Stimulated activated memory B cell treated with anti-CD40 and anti-IgM and Interleukin-4, amounts not matched to agents 10 μg/mL and 1 μg/mL and 100 μg/mL, for 72 hours (primary cell): ENCODE data around the gene NANOG.
"Not testable (repeated sequence)": the region's sequence is repeated elsewhere in the genome, so short reads cannot be mapped to it uniquely, and the experiment has no call there.

Source experiments
- ATAC-seq: fragments of 150-1000 bp; cut with Tn5 transposase; 2 replicates; pipeline ENCODE4 v1.10.0; 2021
- H3K27ac Mint-ChIP-seq: one replicate; pipeline ENCODE4 v1.8.0; 2022; ENCODE audit warnings: mild to moderate bottlenecking, mixed read lengths
- H3K27me3 Mint-ChIP-seq: one replicate; pipeline ENCODE4 v1.8.0; 2022; ENCODE audit warnings: mixed read lengths
- H3K36me3 Mint-ChIP-seq: one replicate; pipeline ENCODE4 v1.8.0; 2022; ENCODE audit warnings: mixed read lengths
- H3K4me1 Mint-ChIP-seq: one replicate; pipeline ENCODE4 v1.8.0; 2022; ENCODE audit warnings: mixed read lengths
- H3K4me3 Mint-ChIP-seq: one replicate; pipeline ENCODE4 v1.8.0; 2022; ENCODE audit warnings: mild to moderate bottlenecking, moderate library complexity, mixed read lengths
- H3K9me3 Mint-ChIP-seq: one replicate; pipeline ENCODE4 v1.8.0; 2022; ENCODE audit warnings: mixed read lengths

NANOG gene

GRCh38 chr12:7788884-7789528 lies at the start of gene NANOG:
NANOG (plus strand) TSS chr12:7789402; CDS start chr12:7789615, 213 bp downstream.
- peaks cover 30% of the 10 kb centered on the region for H3K27me3 Mint-ChIP-seq
- not testable (repeated sequence) for H3K4me3 Mint-ChIP-seq, H3K9me3 Mint-ChIP-seq, H3K27ac Mint-ChIP-seq, ATAC-seq, H3K36me3 Mint-ChIP-seq, H3K4me1 Mint-ChIP-seq

- Mint-ChIP-seq H3K9me3 (peaks cover 6% of the 10 kb centered on the region), H3K36me3 (no peaks in the 10 kb centered on the region), H3K27me3 (peaks cover 20% of the 10 kb centered on the region), H3K4me3 (no peak within 1 kb of the TSS), H3K27ac (no peak within 1 kb of the TSS), H3K4me1 (no peaks in the 10 kb centered on the region)
- no peak for ATAC-seq
Measured at GRCh38 chr12:7747246-7747645, 42.0 kb upstream of the NANOG start, which contains the start of gene CLEC4C. CLEC4C (minus strand) TSS chr12:7747375; CDS start chr12:7747348, 27 bp downstream.

- no peak overlapping the region for H3K27ac Mint-ChIP-seq
- no peak for ATAC-seq
- no peak overlapping the region for H3K4me3 Mint-ChIP-seq
Measured at GRCh38 chr12:7748852-7749251, 40.4 kb upstream of the NANOG start.

GRCh38 chr12:7749442-7749841 lies 39.8 kb upstream of the NANOG start:
- Mint-ChIP-seq H3K27me3 (peaks cover 20% of the 10 kb centered on the region), H3K4me1 (no peaks in the 10 kb centered on the region), H3K27ac (no peak overlapping the region), H3K9me3 (peaks cover 3% of the 10 kb centered on the region), H3K36me3 (no peaks in the 10 kb centered on the region), H3K4me3 (no peak overlapping the region)
- ATAC-seq = no peak

More at GRCh38 chr12:7748852-7749251, 40.4 kb upstream of the NANOG start:
- no peaks in the 10 kb centered on the region for H3K36me3 Mint-ChIP-seq
- no peaks in the 10 kb centered on the region for H3K4me1 Mint-ChIP-seq
- H3K9me3 Mint-ChIP-seq = peaks cover 3% of the 10 kb centered on the region
- peaks cover 20% of the 10 kb centered on the region for H3K27me3 Mint-ChIP-seq

- Mint-ChIP-seq H3K4me3 (no peak overlapping the region), H3K9me3 (peaks cover 3% of the 10 kb centered on the region), H3K36me3 (no peaks in the 10 kb centered on the region), H3K27ac (no peak overlapping the region), H3K27me3 (peaks cover 20% of the 10 kb centered on the region), H3K4me1 (no peaks in the 10 kb centered on the region)
- ATAC-seq = no peak
Measured at GRCh38 chr12:7750350-7750749, 38.9 kb upstream of the NANOG start.

GRCh38 chr12:7751394-7751793 lies 37.8 kb upstream of the NANOG start:
- Mint-ChIP-seq H3K36me3 (no peaks in the 10 kb centered on the region), H3K9me3 (peaks cover 3% of the 10 kb centered on the region), H3K4me3 (no peak overlapping the region), H3K27ac (no peak overlapping the region), H3K27me3 (peaks cover 26% of the 10 kb centered on the region), H3K4me1 (no peaks in the 10 kb centered on the region)
- ATAC-seq = no peak

GRCh38 chr12:7751941-7752922 lies 37.0 kb upstream of the NANOG start:
- H3K27me3 Mint-ChIP-seq = peaks cover 20% of the 10 kb centered on the region
- H3K9me3 Mint-ChIP-seq, H3K4me3 Mint-ChIP-seq, H3K4me1 Mint-ChIP-seq, H3K36me3 Mint-ChIP-seq, ATAC-seq, H3K27ac Mint-ChIP-seq: not testable (repeated sequence)

- H3K4me1 Mint-ChIP-seq, H3K27ac Mint-ChIP-seq, ATAC-seq: not testable (repeated sequence)
Measured at GRCh38 chr12:7755668-7756067, 33.5 kb upstream of the NANOG start.

GRCh38 chr12:7756993-7757392 lies 32.2 kb upstream of the NANOG start:
- no peak overlapping the region for H3K4me3 Mint-ChIP-seq
- H3K27me3 Mint-ChIP-seq = peaks cover 7% of the 10 kb centered on the region
- no peak for ATAC-seq
- H3K9me3 Mint-ChIP-seq = no peaks in the 10 kb centered on the region
- no peaks in the 10 kb centered on the region for H3K4me1 Mint-ChIP-seq
- no peak overlapping the region for H3K27ac Mint-ChIP-seq
- no peaks in the 10 kb centered on the region for H3K36me3 Mint-ChIP-seq

More at GRCh38 chr12:7755668-7756067, 33.5 kb upstream of the NANOG start:
- not testable (repeated sequence) for H3K36me3 Mint-ChIP-seq, H3K4me3 Mint-ChIP-seq, H3K9me3 Mint-ChIP-seq, H3K27me3 Mint-ChIP-seq

- H3K4me3 Mint-ChIP-seq = no peak overlapping the region
- H3K9me3 Mint-ChIP-seq = no peaks in the 10 kb centered on the region
- no peak overlapping the region for H3K27ac Mint-ChIP-seq
- H3K27me3 Mint-ChIP-seq = peaks cover 14% of the 10 kb centered on the region
- no peaks in the 10 kb centered on the region for H3K4me1 Mint-ChIP-seq
- ATAC-seq = no peak
- no peaks in the 10 kb centered on the region for H3K36me3 Mint-ChIP-seq
Measured at GRCh38 chr12:7758766-7759140, 30.4 kb upstream of the NANOG start.

- no peak for ATAC-seq
- no peak overlapping the region for H3K4me3 Mint-ChIP-seq
- H3K36me3 Mint-ChIP-seq = no peaks in the 10 kb centered on the region
- peaks cover 7% of the 10 kb centered on the region for H3K27me3 Mint-ChIP-seq
- no peak overlapping the region for H3K27ac Mint-ChIP-seq
- H3K9me3 Mint-ChIP-seq = no peaks in the 10 kb centered on the region
- no peaks in the 10 kb centered on the region for H3K4me1 Mint-ChIP-seq
Measured at GRCh38 chr12:7769999-7770398, 19.2 kb upstream of the NANOG start.

GRCh38 chr12:7781274-7781673 lies 7.9 kb upstream of the NANOG start:
- Mint-ChIP-seq H3K4me3 (no peak overlapping the region), H3K36me3 (no peaks in the 10 kb centered on the region), H3K27me3 (peaks cover under 1% of the 10 kb centered on the region), H3K27ac (no peak overlapping the region), H3K4me1 (no peaks in the 10 kb centered on the region), H3K9me3 (peaks cover 3% of the 10 kb centered on the region)
- ATAC-seq = no peak

GRCh38 chr12:7782055-7782454 lies 7.1 kb upstream of the NANOG start:
- Mint-ChIP-seq H3K4me3 (no peak overlapping the region), H3K27me3 (peaks cover 8% of the 10 kb centered on the region), H3K27ac (no peak overlapping the region), H3K9me3 (peaks cover 3% of the 10 kb centered on the region), H3K36me3 (no peaks in the 10 kb centered on the region), H3K4me1 (no peaks in the 10 kb centered on the region)
- ATAC-seq = no peak

GRCh38 chr12:7783433-7783832 lies 5.8 kb upstream of the NANOG start:
- not testable (repeated sequence) for H3K9me3 Mint-ChIP-seq, H3K27ac Mint-ChIP-seq, H3K4me1 Mint-ChIP-seq, H3K4me3 Mint-ChIP-seq, ATAC-seq, H3K36me3 Mint-ChIP-seq
- peaks cover 22% of the 10 kb centered on the region for H3K27me3 Mint-ChIP-seq

GRCh38 chr12:7784701-7785100 lies 4.5 kb upstream of the NANOG start:
- Mint-ChIP-seq H3K9me3 (peaks cover 3% of the 10 kb centered on the region), H3K27me3 (peaks cover 22% of the 10 kb centered on the region), H3K4me1 (no peaks in the 10 kb centered on the region), H3K4me3 (no peak overlapping the region), H3K27ac (no peak overlapping the region), H3K36me3 (no peaks in the 10 kb centered on the region)
- ATAC-seq = no peak
